HL-60/S4 treated with retinoic acid at 250 ng/mL for 4 days and 3 days (cell line): ENCODE data around the gene TIAM2.
"Not testable (repeated sequence)": the region's sequence is repeated elsewhere in the genome, so short reads cannot be mapped to it uniquely, and the experiment has no call there.

Experiments used
- in situ Hi-C: fragments of 300-500 bp; cut with MboI; formaldehyde crosslinking; loops from 2 replicates; pipeline ENCODE4 v1.7.0; 2022; ENCODE audit warnings: low sequenced_read_pairs

The TIAM2 gene

DNA sequence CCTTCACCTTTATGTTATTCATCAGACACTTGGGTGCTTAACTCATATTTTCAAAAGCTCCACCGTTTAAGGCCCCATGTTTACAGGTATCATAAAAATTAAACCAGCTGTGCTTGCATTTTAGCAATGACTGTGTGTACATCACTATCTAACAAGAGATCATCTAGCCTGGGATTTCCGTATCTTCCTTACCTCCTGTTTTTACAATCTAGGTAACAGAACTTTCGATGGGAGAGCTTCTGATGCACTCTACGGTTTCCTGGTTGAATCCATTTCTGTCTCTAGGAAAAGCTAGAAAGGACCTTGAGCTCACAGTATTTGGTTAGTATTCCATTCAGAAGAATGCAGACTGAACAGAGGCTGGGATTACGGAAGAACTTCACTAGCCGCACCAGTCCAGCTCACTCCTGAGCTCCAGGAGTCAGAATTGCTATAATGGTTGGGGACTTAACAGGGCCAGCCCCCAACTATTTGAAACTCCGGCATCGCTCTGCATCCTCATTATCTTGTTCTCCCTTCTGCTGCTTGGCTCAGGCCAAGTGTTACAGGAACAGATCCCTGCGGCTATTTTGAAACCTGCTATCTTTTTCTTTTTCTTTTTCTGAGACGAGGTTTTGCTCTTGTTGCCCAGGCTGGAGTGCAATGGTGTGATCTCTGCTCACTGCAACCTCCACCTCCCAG is 255.7 kb downstream of the TIAM2 start:
- in situ Hi-C loops: no loop called here

DNA sequence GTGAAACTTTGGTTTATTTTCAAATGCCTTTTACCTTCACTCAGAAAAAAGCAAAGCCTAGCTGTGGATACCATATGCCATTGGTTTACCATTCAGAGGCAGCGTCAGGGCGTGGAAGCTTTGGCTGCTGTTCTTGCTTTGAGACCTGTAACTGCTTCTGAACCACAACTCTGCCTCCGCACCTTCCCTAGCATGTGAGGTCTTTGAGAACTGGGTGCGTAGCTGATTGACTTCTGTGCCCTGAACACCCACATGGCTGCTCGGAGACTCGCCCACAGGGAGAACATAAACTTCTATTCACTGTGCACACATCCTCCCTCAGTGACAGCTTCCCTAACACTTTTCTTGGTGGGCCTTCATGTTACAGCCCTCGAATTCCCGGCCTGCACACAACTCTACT is 257.5 kb downstream of the TIAM2 start:
- in situ Hi-C loops: no loop called here

DNA sequence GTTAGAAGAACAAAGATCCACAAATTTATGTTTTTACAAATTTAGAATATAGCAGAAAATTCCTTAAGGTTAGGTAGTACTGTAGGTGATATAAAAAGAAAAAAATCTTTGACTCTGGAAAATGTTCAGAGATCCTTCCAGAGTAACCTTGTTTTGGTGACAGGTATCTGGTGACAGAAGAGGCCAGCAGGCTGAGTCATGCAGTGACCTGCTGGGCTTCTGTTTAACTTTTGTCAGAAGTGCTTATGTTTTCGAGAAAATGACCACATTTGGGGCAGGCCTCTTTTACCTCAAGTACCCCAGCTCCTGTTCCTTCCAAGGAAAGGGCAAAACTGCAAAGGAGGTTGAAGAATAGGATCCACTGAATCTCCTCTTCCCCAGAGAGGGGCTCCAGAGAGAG is 258.2 kb downstream of the TIAM2 start:
- in situ Hi-C loops: no loop called here

DNA sequence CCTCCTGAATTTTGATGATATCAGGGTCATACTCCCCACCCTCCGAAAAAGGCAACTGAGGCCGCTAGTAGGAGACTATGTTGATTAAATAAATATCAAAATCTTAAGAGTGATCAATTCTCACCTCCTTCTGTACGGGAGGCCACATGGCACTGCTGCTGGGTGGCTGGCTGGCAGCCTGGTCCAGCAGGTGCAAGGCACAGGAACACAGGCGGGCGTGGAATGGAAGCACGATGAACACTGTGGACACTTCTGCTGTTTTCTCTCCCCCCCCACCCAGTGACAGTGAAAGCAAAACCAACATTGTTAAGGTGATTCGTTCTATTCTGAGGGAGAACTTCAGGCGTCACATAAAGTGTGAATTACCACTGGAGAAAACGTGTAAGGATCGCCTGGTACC is 259.0 kb downstream of the TIAM2 start:
- in situ Hi-C loops: no loop called here

DNA sequence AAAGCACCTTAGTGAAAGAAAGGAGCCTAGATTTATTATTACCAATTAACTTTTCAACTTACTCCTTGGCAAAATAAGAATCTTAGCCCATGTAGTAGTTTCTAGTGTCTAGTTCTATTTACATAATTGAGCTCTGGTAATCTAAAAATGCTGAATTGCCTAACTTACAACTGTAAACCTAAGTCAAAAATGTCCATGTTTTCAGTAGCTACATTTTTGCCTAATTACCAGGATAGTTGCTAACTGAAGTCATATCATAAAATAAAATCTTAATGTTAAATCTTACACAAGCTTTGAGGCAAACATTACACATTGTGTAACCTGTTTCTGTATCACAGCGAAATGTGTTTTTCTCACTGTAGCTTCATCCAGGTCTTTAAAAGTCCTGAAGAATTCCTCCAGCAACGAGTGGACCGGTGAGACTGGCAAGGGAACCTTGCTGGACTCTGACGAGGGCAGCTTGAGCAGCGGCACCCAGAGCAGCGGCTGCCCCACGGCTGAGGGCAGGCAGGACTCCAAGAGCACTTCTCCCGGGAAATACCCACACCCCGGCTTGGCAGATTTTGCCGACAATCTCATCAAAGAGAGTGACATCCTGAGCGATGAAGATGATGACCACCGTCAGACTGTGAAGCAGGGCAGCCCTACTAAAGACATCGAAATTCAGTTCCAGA is 261.1 kb downstream of the TIAM2 start:
- in situ Hi-C loops: no loop called here

DNA sequence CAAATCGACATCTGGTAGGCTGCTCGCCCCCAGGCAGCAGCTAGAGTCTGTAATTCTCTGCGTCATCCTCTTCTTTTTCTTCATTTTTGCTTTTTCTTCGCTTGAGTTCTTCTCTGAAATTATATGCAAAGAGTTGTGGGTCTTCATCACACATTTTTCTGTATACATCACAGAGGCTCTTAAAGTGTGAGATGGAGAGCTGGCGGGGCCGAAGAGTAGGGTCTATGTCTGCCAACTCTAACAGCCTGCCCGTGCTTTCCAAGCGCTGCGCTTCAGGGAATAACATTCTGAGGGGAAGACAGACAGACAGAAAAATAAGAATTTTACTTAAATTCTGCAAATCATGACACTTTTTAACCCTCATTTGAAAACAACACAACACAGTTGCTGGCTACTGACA is 262.7 kb downstream of the TIAM2 start:
- in situ Hi-C loops: no loop called here

DNA sequence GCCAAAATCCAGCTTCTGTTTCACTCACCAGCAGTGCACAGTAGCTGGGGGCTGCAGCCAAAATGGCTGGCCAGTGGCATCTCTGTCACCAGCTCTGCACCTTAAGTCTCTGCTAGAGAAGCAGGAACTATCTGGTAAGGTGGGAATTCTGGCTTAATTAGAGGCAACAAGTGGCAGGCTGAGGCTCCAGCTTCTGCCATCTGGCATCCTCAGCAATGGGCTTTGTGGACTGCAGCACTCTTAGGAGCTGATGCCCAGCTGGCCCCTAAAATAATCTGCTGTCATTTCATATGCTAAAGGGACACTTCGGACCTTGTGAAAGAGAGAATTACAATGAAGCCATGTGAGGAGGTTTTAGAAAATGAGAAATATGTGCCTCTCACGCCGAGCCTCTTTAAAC is 264.1 kb downstream of the TIAM2 start:
- in situ Hi-C loops: no loop called here

DNA sequence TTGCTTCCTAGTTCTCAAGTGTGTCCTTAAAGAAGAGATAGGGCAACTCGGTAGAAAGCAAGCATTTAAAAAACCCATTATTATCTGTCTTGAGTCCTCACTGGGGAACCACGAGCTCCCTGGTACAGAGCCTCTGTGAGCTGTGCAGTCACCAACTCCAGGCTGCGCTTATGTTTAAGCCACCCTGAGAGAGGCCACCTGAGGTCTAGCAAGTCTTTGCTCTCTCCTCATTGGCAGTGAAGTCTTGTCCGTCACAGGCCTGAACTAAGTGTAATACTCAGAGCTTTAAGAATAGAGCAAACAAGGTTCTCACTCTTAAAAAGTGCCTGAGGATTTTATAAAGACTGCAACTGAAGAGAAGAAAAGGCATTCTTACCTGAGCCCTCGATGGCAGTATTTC is 264.8 kb downstream of the TIAM2 start:
- in situ Hi-C loops: no loop called here

DNA sequence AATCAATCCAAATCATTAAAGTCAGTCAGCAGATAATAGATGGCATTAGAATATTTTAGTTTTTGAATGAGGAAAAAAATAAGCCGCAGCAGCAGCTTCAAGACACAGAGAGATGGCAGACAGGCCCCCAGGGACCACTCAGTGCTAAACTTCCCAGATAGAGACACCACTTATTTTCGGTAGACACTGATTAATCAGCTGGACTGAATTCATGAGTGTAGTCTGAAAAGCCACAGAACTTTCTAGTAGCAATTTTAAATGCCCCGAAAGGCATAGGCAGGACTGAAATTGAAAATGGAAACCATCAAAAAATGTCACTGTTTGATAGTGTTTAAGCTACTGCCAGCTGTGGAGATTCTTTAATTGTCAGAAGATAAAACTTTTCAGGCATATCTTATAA is 265.6 kb downstream of the TIAM2 start:
- in situ Hi-C loops: no loop called here

DNA sequence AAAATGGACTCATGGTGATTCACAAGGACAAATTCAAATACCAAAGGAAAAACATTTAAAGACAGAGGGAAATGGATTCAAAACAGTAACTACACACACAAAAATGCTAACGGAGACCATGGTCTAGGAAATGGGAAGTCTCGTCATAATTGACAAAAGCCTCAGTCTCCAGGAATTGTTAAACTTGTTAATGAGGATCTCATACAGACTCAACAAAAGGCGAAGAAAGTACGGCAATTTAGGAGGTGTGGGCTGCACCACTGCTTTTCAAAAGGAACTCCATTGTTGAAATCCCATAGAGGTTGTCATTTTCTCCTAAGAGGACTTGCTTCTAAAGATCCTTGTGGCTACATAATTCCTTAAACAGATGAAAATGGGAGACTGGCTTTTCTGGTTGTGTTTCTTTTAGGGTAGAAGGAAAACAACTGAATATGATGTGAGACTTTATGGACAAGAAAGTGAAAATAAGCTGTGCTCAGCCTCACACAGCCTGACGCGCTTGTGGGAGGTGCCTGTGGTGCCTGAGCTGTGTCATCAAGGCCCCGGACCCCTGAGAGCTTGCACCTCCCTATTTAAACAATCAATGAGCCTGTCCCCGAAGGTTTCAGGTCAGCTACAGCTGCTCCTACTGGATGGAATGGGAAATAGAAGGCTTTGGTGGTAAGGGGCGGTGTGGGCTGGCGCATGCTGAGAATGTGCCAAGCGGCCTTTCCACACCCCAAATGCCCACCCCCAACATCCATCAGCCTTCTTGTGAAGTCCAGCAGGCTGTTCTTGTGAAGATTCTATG is 266.2 kb downstream of the TIAM2 start:
- in situ Hi-C loops: no loop called here

DNA sequence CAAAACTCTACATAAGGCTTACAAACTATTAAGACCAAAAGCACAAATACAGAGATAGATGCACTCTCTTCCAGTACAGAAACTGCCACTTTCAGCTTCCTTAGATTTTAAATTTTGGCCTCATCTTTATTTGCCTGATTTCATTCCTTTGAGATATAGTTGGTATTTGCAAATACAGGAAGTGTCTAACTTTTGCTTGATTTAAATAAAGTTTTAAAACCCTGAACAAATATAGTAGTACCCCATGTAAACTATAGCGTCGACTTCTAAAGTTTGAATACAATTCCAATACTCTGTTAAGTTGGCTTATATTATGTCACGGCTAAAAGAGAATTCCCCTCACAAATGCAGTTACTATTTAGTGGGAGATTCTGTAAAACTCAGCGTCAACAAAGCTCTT is 267.5 kb downstream of the TIAM2 start:
- in situ Hi-C loops: no loop called here

DNA sequence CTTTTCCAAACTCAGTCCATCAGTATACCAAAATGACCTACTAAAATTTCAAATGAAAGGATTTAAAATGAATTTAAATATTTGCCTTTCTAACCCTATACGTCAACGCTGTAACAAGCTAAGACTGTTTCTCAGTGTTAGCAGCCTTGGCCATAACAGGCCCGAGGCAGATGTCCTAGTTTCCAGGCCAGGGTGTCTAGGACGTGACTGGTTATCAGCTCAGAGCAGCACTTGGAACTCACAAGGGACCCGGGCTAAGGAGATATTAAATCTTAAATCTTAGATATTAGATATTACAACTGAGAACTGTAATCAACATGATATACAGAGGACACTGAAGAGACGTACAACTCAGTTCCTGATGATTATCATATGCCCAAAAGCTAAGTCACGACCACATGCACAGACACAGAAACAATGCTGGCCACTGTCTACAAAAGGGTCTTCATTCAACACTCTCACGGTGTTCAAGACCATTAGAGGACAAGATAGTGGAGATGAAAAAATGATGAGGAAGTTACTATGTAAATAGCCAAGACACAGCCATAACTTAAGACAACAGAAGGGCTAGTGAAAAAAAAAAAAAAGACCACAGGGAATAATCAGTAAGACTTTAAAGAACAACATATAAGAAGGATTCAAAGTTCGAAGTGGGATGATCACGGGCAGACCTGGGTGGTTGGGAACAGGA is 268.4 kb downstream of the TIAM2 start, which contains the start of gene CLDN20:
TSS of gene CLDN20 (plus strand) at position 641 of the 691 bp plus-strand sequence. CDS start 11,707 bp downstream, outside the sequence.
- in situ Hi-C loops: no loop called here

DNA sequence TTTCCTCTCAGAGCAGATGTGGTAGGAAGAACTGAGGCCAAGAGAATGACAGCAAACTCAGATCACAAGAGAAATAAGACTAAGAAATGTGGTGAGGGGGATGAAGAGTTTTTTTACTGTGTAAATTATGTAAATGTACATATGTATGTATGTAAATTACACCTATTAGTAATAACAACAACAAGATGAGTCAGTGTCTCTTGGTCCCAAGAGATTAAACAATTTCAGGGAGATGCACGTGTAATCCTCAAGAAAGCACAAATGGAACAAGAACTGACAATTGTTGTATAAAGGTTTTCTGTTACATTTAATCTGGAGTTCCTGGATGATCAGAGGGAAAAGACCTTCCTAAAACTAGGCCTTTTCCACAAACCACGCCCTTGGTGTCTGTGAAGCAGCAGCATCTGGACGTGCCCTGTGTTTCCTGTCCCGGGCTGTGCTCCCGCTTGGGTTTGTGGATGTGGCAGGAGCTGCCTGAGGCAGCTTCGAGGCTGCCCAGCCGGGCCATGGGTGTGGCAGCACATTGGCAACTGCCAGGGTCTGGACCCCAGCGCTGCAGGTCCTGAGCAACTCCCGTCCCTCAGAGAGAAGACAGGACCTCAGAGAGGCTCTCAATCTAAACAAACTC is 269.7 kb downstream of the TIAM2 start:
- in situ Hi-C loops: no loop called here

DNA sequence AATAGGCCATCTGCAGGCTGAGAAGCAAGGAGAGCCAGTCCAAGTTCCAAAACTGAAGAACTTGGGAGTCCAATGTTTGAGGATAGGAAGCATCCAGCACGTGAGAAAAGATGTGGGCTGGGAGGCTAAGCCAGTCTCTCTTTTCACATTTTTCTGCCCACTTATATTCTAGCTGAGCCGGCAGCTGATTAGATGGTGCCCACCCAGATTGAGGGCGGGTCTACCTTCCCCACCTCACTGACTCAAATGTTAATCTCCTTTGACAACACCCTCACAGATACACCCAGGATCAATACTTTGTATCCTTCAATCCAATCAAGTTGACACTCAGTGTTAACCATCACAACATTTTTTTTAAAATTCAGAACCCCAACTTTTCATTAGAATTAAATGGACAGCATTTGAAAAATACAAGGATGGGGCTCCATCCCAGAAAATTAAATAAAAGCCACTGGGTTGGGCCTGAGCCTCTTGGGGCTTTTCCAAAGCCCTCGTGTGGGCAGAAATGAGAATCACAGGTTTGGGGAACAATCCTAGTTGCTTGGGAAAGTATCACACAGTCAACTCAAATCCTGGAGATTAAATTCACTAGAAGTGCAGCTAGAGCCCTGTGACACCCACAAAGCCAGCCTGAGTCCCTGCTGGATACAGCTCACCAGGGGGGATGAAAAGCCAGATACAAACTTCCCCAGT is 270.9 kb downstream of the TIAM2 start:
- in situ Hi-C loops: no loop called here

DNA sequence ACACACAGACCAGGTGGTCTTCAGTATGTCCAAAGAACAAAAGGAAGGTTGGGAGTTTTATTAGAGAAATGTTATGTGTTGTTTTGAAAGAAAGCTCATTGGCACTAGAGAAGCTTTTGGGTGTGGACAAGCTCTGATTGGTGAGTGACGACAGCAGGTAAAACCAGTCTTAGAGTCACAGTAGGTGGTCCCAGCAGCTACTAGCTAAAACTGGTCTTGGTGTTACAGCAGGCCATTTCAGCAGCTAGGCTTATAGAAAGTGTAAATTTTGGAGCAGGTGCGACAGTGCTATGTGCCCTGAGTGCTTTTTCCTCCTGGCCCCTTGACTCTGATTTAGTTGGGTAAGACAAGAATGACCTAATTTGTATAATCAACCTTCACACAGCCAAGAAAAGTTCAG is 272.3 kb downstream of the TIAM2 start:
- in situ Hi-C loops: no loop called here

DNA sequence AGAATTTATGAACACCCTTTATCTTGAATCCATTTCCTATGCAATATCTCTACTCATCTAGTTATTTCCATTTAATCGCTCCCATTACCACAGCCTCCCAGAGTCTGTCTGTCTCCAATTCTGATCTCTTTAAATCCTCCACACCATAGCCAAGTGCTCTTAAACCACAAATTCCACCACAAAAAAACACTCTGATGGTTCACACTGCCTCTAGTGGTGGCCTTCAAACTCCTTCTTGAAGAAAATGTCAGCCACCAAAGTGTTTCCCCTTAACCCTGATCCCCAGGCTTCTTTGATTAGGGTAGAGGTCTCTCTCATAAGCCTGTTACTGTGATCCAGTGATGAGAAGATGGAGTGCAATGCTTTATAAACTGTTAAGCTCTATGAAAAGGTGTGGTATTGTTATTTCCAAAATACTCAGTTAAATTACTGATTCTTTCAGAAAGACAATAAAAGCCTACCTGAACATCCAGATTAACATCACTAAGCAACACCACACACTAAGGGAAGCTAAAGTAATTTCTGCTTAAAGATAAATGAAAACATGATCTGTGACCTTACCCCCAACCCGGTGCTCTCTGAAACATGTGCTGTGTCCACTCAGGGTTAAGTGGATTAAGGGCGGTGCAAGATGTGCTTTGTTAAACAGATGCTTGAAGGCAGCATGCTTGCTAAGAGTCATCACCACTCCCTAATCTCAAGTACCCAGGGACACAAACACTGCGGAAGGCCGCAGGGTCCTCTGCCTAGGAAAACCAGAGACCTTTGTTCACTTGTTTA is 273.2 kb downstream of the TIAM2 start:
- in situ Hi-C loops: not testable (repeated sequence)

DNA sequence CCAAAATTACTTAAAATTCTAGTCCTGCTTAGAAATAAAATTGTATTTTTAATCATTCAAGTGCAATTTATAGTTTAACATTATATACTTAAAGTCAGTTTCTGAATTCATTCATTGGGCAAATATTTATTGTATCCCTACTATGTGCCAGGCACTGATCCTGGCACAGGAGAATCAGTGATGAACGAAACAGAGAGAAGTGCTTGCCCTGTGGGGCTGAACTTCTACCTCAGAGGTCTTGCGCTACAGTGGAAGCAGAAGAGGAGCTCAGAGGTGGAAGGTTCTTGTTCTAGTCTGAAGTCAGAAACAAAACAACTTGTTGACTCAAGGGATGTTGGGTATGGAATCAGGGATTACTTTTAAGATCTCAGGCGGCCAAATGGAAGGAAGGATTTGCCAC is 274.6 kb downstream of the TIAM2 start:
- in situ Hi-C loops: no loop called here

DNA sequence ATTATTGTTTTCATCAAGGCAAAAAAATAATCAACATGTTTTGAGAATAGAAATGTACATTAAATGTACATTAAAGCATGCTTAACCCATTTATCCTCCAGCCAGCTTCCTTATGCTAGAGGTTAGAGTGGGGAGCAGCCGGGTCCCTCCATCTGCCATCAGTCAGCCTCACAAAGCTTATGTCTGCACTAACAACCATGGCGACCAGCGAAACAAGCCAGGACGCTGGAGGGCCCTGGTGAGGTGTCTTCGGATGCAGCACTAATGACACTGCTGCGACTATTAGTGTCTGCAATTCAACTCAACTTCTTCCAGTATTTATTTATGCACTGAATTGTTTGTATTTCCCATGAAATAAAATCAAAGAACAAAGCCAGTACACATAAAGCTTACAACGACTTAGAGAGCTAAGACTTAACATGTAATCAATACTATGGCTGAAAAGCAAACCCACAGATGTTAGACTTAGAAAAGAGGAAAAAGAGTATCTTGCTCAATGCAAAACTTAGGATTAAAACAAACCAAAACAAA is 275.5 kb downstream of the TIAM2 start:
- in situ Hi-C loops: no loop called here

DNA sequence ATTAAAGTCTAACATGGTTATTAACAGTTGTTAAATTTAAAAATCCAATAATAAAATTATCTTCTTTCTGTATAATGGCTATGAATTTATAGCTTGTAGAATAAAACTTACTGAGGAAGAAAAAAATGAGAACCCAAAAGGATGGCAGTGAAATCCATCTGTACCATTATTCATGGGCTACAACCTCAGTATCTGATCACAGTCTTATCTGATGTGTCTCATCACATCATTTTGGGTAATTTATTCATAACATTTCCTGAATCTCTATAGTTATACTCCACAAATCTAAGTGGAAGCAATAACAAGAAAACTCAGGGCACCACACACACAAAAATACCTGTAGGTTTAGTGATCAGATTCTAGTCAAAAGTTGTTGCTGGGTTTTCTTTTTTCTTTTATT is 276.0 kb downstream of the TIAM2 start:
- in situ Hi-C loops: no loop called here
